ENCODE results near the gene SLC2A13.
"Not testable (repeated sequence)": the region's sequence is repeated elsewhere in the genome, so short reads cannot be mapped to it uniquely, and the experiment has no call there.

Gene SLC2A13

GRCh38 chr12:40104461-40105264 is 1.2 kb downstream of the SLC2A13 start:
- no peak for DNase-seq

- DNase-seq: no peak
These were observed 2.8 kb downstream of the SLC2A13 start for GRCh38 chr12:40103043-40103442.

GRCh38 chr12:40101747-40102146 is 4.1 kb downstream of the SLC2A13 start:
- no peak for DNase-seq

- no peak for DNase-seq
These were observed 6.4 kb downstream of the SLC2A13 start for GRCh38 chr12:40099423-40099853.

GRCh38 chr12:40098406-40099145 is 7.3 kb downstream of the SLC2A13 start:
- no peak for DNase-seq

GRCh38 chr12:40093512-40093911 is 12.4 kb downstream of the SLC2A13 start:
- DNase-seq: no peak

- DNase-seq: no peak
These were observed 19.4 kb downstream of the SLC2A13 start for GRCh38 chr12:40086471-40086870.

- no peak for DNase-seq
These were observed 27.6 kb downstream of the SLC2A13 start for GRCh38 chr12:40078266-40078665.

- no peak for DNase-seq
These were observed 30.4 kb downstream of the SLC2A13 start for GRCh38 chr12:40075458-40075857.

GRCh38 chr12:40068416-40068815 is 37.5 kb downstream of the SLC2A13 start:
- DNase-seq: no peak

GRCh38 chr12:40065636-40066035 is 40.2 kb downstream of the SLC2A13 start:
- DNase-seq: no peak

- DNase-seq: peak; percentile 0
These were observed 42.5 kb downstream of the SLC2A13 start for GRCh38 chr12:40063414-40063813.

- DNase-seq: no peak
These were observed 47.1 kb downstream of the SLC2A13 start for GRCh38 chr12:40058721-40059190.

- no peak for DNase-seq
These were observed 49.5 kb downstream of the SLC2A13 start for GRCh38 chr12:40056373-40056772.

GRCh38 chr12:40055776-40056175 is 50.1 kb downstream of the SLC2A13 start:
- DNase-seq: no peak

GRCh38 chr12:40055228-40055579 is 50.7 kb downstream of the SLC2A13 start:
- DNase-seq: no peak

GRCh38 chr12:40054555-40055227 is 51.2 kb downstream of the SLC2A13 start:
- no peak for DNase-seq

- DNase-seq: no peak
These were observed 56.6 kb downstream of the SLC2A13 start for GRCh38 chr12:40049268-40049667.

- not testable (repeated sequence) for DNase-seq
These were observed 58.9 kb downstream of the SLC2A13 start for GRCh38 chr12:40047002-40047401.

GRCh38 chr12:40045656-40046055 is 60.2 kb downstream of the SLC2A13 start:
- DNase-seq: no peak

GRCh38 chr12:40044396-40044795 is 61.5 kb downstream of the SLC2A13 start:
- DNase-seq: no peak

GRCh38 chr12:40039598-40039997 is 66.3 kb downstream of the SLC2A13 start:
- no peak for DNase-seq

- no peak for DNase-seq
These were observed 67.3 kb downstream of the SLC2A13 start for GRCh38 chr12:40038619-40039018.

GRCh38 chr12:40034712-40035111 is 71.2 kb downstream of the SLC2A13 start:
- no peak for DNase-seq

Data from NCI-H2029 (cell line).